ENCODE results near the gene PLXNA2. TPM values are rescaled to one million over a fixed set of nuclear protein-coding genes. Genes with fewer than 3 reads are reported as not detected.

Gene PLXNA2
- total and polyA plus RNA-seq, 3 donors from 2014 or later = 4.1 to 5.5 (median 4.7) TPM

- no peaks in the 10 kb centered on the region for H3K36me3 ChIP-seq (ENCODE audit: low read depth, missing control alignments)
Measured at GRCh38 chr1:208029381-208030287, 214.6 kb downstream of the PLXNA2 start.

GRCh38 chr1:208028526-208028925 is 215.7 kb downstream of the PLXNA2 start:
- Histone ChIP-seq H3K27ac (no peak overlapping the region), H3K36me3 (ENCODE audit: low read depth, missing control alignments) (no peaks in the 10 kb centered on the region), H3K4me3 (no peak overlapping the region), H3K27me3 (no peaks in the 10 kb centered on the region), H3K4me1 (peaks cover 21% of the 10 kb centered on the region), H3K9me3 (no peaks in the 10 kb centered on the region)
- DNase-seq = no peak
- intact Hi-C loops (cut with DNase I; ENCODE audit: low total_unique reads) = loop anchor here (10.0 kb wide), 1 partner anchor 216 kb away; the partner anchor contains the start of gene PLXNA2
- TF ChIP-seq POLR2A (IDR thresholded peaks at IDR 0.05) = no peak
- no peak for TF ChIP-seq CTCF (IDR thresholded peaks at IDR 0.05)
- WGBS, 2 donors = 84 to 86% methylated on average over 7 of the region's 7 CpGs

More at GRCh38 chr1:208029381-208030287, 214.6 kb downstream of the PLXNA2 start:
- no peak for DNase-seq
- H3K4me3 ChIP-seq = no peak overlapping the region
- intact Hi-C loops (cut with DNase I; ENCODE audit: low total_unique reads) = loop anchor here (10.0 kb wide), 1 partner anchor 215 kb away; the partner anchor contains the start of gene PLXNA2
- 55 to 65% methylated on average over 6 to 13 of the region's 13 CpGs for WGBS, 2 donors
- TF ChIP-seq POLR2A (IDR thresholded peaks at IDR 0.05) (no peak), CTCF (IDR thresholded peaks at IDR 0.05) (no peak)
- H3K9me3 ChIP-seq = no peaks in the 10 kb centered on the region
- H3K4me1 ChIP-seq = peaks cover 21% of the 10 kb centered on the region
- peak overlapping the region; percentile 5 to 39 for H3K27ac ChIP-seq
- no peaks in the 10 kb centered on the region for H3K27me3 ChIP-seq

GRCh38 chr1:208027861-208028260 is 216.3 kb downstream of the PLXNA2 start:
- WGBS, 2 donors = 91 to 95% methylated on average over 11 of the region's 11 CpGs

GRCh38 chr1:208026880-208027438 is 217.2 kb downstream of the PLXNA2 start:
- 86 to 91% methylated on average over 14 of the region's 14 CpGs for WGBS, 2 donors
- no peaks in the 10 kb centered on the region for H3K27me3 ChIP-seq
- peaks cover 21% of the 10 kb centered on the region for H3K4me1 ChIP-seq
- H3K9me3 ChIP-seq = no peaks in the 10 kb centered on the region
- intact Hi-C loops (cut with DNase I; ENCODE audit: low total_unique reads) = loop anchor here (10.0 kb wide), 1 partner anchor 218 kb away; the partner anchor contains the start of gene PLXNA2
- no peak overlapping the region for H3K4me3 ChIP-seq
- TF ChIP-seq POLR2A (IDR thresholded peaks at IDR 0.05) (no peak), CTCF (IDR thresholded peaks at IDR 0.05) (no peak)
- H3K27ac ChIP-seq = no peak overlapping the region
- DNase-seq = no peak
- no peaks in the 10 kb centered on the region for H3K36me3 ChIP-seq (ENCODE audit: low read depth, missing control alignments)

More at GRCh38 chr1:208027861-208028260, 216.3 kb downstream of the PLXNA2 start:
- H3K9me3 ChIP-seq = no peaks in the 10 kb centered on the region
- intact Hi-C loops (cut with DNase I; ENCODE audit: low total_unique reads) = loop anchor here (10.0 kb wide), 1 partner anchor 217 kb away; the partner anchor contains the start of gene PLXNA2
- no peak overlapping the region for H3K4me3 ChIP-seq
- DNase-seq = no peak
- H3K27ac ChIP-seq = no peak overlapping the region
- no peak for TF ChIP-seq CTCF (IDR thresholded peaks at IDR 0.05)
- TF ChIP-seq POLR2A (IDR thresholded peaks at IDR 0.05) = no peak
- H3K27me3 ChIP-seq = no peaks in the 10 kb centered on the region
- H3K36me3 ChIP-seq (ENCODE audit: low read depth, missing control alignments) = no peaks in the 10 kb centered on the region
- peaks cover 21% of the 10 kb centered on the region for H3K4me1 ChIP-seq
